Endothelial cell (in vitro differentiated cells): ENCODE measurements around the gene SAE1. TPM values are rescaled to one million over a fixed set of nuclear protein-coding genes. Genes with fewer than 3 reads are reported as not detected.
A peak's percentile ranks its signal among the peaks of the same experiment; 100 is the strongest.

Experiments
- DNase-seq: peaks from one replicate; pipeline ENCODE4 v3.0.0; 2021; ENCODE audit warnings: low spot score
- H3K27ac Mint-ChIP-seq: one replicate; pipeline ENCODE4 v1.8.0; 2021; ENCODE audit warnings: mixed read lengths, inconsistent platforms; ENCODE audit not compliant: unreplicated experiment
- H3K27me3 Mint-ChIP-seq: one replicate; pipeline ENCODE4 v1.8.0; 2021; ENCODE audit warnings: mild to moderate bottlenecking, moderate library complexity, mixed read lengths, inconsistent platforms; ENCODE audit not compliant: unreplicated experiment
- H3K36me3 Mint-ChIP-seq: one replicate; pipeline ENCODE4 v1.8.0; 2021; ENCODE audit warnings: mild to moderate bottlenecking, low read depth, mixed read lengths, inconsistent platforms; ENCODE audit not compliant: unreplicated experiment
- H3K4me1 Mint-ChIP-seq: one replicate; pipeline ENCODE4 v1.8.0; 2021; ENCODE audit warnings: mild to moderate bottlenecking, mixed read lengths, inconsistent platforms; ENCODE audit not compliant: unreplicated experiment
- H3K4me3 Mint-ChIP-seq: one replicate; pipeline ENCODE4 v1.8.0; 2021; ENCODE audit warnings: mild to moderate bottlenecking, mixed read lengths, inconsistent platforms; ENCODE audit not compliant: unreplicated experiment
- H3K9me3 Mint-ChIP-seq: one replicate; pipeline ENCODE4 v1.8.0; 2021; ENCODE audit warnings: mixed read lengths, inconsistent platforms; ENCODE audit not compliant: unreplicated experiment
- CTCF ChIP-seq: fragments of 200-600 bp; sonication (generic); IDR thresholded peaks from one replicate; pipeline ENCODE4 v1.5.0; 2021; ENCODE audit warnings: antibody characterized with exemption; ENCODE audit not compliant: unreplicated experiment
- total RNA-seq: library from RNA; stranded (reverse); fragmentation: NEBNext Ultra II Directional; extraction: Animal tissue kit (Norgen Biotek cat#: 25700); gene quantifications from one replicate; pipeline ENCODE4 v1.2.1, GENCODE V29; 2021; ENCODE audit not compliant: unreplicated experiment

Gene SAE1
- total RNA-seq, 1 donor from 2014 or later: 134 TPM

DNA sequence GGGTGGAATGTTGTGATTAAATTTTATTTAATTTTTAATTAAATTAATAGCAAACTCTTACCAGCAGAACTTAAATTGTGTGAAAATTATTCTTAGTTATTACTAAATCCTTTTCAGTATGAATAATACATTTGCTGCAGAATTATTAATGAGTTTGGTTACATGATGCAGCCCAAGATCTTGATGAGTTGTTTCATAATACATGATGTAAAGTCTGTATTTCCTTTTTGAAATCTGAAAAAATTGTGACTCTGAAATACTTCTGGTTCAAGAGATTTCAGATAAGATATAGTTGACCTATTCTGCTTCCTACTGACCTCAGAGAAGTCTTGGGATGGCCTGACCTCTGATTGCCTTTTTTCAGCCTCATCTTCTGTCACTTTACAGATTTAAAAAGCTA lies 11.1 kb downstream of the SAE1 start:
- DNase-seq: no peak
- H3K4me3 Mint-ChIP-seq: no peak overlapping the region
- no peak for TF ChIP-seq CTCF
- H3K9me3 Mint-ChIP-seq: no peaks in the 10 kb centered on the region
- H3K27ac Mint-ChIP-seq: no peak overlapping the region
- H3K36me3 Mint-ChIP-seq: peaks cover 20% of the 10 kb centered on the region
- H3K4me1 Mint-ChIP-seq: peaks cover 3% of the 10 kb centered on the region
- H3K27me3 Mint-ChIP-seq: peaks cover 1% of the 10 kb centered on the region

GRCh38 chr19:47142779-47143178 lies 12.1 kb downstream of the SAE1 start:
- no peak for DNase-seq
- Mint-ChIP-seq H3K36me3 (peaks cover 25% of the 10 kb centered on the region), H3K27me3 (peaks cover 1% of the 10 kb centered on the region), H3K9me3 (no peaks in the 10 kb centered on the region), H3K4me1 (peaks cover 3% of the 10 kb centered on the region), H3K4me3 (no peak overlapping the region), H3K27ac (no peak overlapping the region)
- TF ChIP-seq CTCF: no peak

DNA sequence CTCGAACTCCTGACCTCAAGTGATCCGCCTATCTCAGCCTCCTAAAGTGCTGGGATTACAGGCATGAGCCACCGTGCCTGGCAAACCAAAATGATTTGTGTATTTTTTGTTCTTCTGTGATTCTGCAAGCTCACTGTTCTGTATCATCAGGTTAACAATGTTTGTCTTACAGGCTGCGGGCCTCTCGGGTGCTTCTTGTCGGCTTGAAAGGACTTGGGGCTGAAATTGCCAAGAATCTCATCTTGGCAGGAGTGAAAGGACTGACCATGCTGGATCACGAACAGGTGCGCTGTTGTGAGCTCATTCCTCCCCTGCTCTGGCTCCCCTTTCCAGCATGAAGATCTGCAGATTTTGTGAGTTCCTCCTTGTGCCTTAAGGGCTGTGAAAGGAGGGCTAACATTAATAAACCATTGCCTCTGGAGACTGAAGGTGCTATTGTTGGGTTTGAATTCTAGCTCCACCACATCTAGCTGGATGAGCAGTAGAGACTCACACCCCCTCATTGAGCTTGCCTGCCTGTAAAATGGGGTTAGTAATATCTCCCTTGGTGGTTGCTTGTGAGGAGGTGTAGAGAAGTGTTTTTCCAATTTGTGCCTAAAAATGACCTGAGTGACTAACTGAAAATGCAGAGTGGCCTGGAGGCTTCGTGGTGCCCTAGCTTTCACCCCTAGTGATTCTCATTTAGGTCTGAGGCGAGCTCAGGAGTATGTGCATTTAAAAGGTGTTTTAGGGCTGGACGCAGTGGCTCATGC lies 12.9 kb downstream of the SAE1 start:
- Mint-ChIP-seq H3K27me3 (peaks cover under 1% of the 10 kb centered on the region), H3K4me3 (peak overlapping the region; percentile 56), H3K36me3 (peaks cover 30% of the 10 kb centered on the region), H3K9me3 (no peaks in the 10 kb centered on the region), H3K27ac (no peak overlapping the region), H3K4me1 (peaks cover 3% of the 10 kb centered on the region)
- DNase-seq: no peak
- TF ChIP-seq CTCF: no peak

DNA sequence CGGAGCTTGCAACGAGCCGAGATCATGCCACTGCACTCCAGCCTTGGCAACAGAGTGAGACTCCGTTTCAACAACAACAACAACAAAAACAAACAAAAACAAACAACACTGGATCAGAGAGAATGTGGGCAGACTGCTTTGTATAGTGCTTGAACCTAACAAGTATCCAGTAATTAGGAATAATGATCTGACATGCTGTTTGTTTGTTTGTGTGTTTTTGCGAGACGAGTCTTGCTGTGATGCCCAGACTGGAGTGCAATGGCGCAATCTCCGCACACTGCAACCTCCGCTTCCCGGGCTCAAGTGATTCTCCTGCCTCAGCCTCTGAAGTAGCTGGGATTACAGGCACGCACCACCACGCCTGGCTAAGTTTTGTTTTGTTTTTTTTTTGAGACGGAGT lies 14.0 kb downstream of the SAE1 start:
- no peaks in the 10 kb centered on the region for H3K27me3 Mint-ChIP-seq
- H3K4me3 Mint-ChIP-seq: no peak overlapping the region
- no peak overlapping the region for H3K27ac Mint-ChIP-seq
- no peaks in the 10 kb centered on the region for H3K9me3 Mint-ChIP-seq
- TF ChIP-seq CTCF: no peak
- peaks cover 30% of the 10 kb centered on the region for H3K36me3 Mint-ChIP-seq
- DNase-seq: no peak
- peaks cover 3% of the 10 kb centered on the region for H3K4me1 Mint-ChIP-seq

- Mint-ChIP-seq H3K9me3 (no peaks in the 10 kb centered on the region), H3K4me1 (peaks cover 3% of the 10 kb centered on the region), H3K27ac (no peak overlapping the region), H3K36me3 (peaks cover 39% of the 10 kb centered on the region), H3K27me3 (no peaks in the 10 kb centered on the region), H3K4me3 (no peak overlapping the region)
- no peak for DNase-seq
- no peak for TF ChIP-seq CTCF
Measured at GRCh38 chr19:47145639-47146486, 15.2 kb downstream of the SAE1 start.
